Hippocampal formation (tissue), 2 donors: ENCODE measurements around the gene MIGA2.

Source experiments
- DNase-seq, 2 donors: peaks; one replicate each; lab custom pipeline; 2025; lab: John Stamatoyannopoulos, UW

Gene MIGA2

DNA sequence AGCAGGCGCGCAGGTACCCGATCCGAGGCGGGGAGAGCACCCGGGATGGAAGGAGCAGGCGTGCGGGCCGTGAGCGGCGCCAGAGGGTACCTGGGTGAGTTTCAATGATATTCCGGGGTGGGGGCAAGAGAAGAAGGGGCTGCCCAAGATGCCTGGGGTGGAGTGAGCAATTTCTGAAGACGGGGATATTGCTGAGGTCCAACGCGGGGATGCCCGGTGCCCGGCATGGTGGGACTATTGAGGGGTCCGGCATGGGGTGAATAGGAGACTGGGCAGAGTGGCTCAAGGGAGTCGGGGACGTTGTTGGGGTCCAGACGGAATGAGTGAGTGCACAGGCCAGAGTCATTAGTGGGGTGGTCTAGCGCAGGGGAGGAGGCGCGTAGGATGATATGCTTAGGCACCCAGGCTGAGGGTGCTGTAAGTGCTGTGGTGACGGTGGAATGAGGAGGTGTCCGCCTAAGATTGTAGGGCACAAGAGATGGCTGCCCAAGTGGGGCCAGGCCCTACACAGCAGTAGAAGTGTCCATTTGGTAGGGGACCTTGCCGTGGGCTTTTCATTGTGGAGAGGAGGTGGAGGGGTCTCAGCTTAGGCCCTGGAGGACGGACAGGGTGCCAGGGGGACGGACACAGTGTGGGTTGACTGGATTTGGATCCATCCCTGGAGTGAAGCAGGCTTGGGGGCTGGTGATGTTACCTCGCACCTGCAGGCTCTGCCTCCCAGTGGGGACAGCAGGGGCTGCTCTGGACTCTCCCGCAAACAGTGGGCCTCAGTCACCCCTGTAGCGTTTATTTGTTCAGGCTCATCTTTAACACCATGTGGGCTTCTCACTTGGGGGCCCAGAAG lies 719 bp downstream of the MIGA2 start:
- no peak for DNase-seq

DNA sequence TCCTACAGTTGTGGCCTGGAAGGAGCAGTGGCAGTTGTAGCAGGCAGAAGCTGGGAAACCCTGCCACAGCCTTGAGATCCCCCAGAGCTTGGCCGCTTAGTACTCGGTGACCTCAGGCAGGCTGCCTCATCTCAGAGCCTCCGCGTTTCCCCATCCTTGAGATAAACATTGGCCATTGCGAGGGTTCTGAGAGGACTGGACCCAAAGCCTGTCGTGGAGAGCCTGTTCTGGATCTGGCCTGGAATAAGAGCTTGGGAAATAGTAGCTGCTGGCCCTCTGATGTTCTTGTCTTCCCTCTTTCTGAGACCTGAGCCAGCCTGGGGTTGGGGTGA lies 1.3 kb downstream of the MIGA2 start:
- no peak for DNase-seq

DNA sequence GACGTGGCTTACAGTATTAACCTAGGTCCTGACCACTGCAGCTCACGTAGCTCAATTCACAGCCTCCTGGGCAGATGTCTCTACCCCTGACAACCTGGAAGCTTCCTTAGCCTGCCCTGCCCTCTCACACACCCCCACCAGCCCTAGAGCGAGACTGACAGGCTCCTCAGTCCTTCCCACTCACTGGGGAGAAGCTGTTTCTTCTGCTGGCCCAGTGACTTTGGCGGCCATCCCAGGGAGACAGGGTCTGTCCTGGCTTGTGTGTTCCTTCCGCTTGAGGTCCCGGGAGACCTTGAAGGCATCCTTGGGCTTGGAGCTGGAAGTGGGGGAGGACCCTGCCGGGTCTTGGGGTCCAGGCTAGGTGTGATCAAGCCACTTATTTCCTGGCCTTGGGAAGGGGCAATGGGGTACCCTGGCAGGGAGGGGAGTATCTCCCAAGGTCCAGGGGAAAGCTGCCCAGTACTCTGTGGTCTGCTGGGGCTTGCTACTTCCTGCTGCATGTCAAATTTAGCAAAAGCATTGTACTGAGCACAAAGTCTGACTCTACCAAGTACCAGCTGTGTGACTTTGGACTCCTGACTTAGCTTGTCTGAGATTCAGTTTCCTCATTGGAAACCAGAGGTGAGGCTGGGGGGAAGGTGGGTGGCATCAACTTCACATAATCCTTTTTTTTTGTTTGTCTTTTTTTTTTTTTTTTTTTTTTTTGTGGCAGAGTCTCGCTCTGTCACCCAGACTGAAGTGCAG lies 1.9 kb downstream of the MIGA2 start:
- DNase-seq, result no peak

DNA sequence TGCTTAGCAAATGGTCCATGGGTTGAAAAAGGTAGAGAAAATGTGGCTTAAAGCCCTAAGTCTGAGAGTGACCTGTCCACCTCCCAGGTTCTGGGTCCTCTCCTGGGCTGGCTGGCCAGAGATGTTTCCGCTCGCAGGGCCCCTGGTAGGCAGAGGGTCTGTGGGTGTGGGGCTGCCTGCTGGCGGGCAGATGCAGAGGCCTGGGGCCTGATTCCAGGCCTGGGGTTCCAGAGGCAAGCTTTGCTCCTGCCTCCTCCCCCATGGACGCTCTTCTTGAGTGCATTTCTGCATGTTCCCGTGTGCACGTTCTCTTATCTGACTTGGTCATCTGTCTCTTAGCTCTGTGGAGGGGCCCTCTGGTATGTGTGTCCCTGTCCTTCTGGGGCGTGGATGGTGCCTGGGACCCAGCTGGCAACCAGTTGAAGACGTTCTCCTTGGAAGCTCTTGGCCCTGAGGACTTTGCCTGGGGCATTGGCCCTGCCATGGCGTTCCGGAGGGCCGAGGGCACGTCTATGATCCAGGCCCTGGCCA lies 3.8 kb downstream of the MIGA2 start:
- DNase-seq, result no peak

DNA sequence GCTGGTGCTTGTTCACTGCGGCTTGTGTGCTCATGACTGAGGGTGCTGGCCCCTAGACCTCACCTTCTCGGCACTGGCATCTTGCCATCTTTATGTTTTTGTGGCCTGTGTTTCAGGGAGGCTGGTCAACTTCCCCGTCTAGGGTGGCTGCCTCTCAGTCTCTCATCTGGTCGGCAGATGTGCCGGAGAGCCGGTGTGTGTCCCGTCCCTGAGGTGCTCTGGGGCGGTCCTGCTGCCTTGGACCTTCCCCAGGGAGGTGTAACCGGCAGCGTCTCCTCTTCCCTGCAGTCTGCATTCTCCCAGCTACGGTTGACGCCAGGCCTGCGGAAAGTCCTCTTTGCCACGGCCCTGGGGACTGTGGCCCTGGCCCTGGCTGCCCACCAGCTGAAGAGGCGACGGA lies 5.6 kb downstream of the MIGA2 start:
- DNase-seq, result no peak

DNA sequence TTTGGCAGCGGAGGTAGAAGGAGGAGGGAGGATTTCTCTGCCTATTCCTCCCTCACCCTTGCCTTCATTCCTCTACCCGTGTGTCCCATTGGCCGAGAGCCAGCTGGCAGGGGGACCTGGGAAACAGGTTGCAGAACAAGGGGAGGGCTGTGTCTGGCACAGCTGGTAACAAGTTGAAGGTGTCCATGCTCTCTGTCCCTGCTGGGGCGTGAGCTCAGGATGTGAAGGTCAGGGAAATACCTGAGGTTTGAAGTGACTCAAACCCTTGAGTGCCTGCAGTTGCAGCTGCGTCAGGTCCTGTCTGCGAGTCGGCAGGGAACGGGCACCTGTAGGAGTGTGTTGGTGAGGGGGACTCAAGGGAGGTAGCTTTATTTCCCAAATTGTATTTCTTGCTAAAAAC lies 16.2 kb downstream of the MIGA2 start:
- DNase-seq, result no peak

DNA sequence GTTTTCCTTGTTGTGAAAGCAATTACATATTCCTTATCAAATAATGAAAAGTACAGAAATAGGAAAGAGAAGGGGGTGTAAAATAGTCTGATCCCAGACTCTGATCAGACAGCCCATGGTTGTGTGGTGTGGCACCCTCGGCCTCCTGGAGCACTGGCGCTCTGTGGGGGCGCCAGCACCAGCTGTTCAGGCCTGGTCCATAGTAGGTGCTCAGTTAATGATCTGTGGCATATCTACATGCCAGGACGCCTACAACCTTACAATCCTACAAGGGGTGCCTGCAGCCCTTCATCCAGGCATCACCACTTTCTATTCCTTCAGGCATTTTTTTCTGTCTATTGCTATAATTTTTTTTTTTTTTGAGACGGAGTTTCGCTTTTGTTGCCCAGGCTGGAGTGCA lies 16.6 kb downstream of the MIGA2 start:
- DNase-seq, result no peak

DNA sequence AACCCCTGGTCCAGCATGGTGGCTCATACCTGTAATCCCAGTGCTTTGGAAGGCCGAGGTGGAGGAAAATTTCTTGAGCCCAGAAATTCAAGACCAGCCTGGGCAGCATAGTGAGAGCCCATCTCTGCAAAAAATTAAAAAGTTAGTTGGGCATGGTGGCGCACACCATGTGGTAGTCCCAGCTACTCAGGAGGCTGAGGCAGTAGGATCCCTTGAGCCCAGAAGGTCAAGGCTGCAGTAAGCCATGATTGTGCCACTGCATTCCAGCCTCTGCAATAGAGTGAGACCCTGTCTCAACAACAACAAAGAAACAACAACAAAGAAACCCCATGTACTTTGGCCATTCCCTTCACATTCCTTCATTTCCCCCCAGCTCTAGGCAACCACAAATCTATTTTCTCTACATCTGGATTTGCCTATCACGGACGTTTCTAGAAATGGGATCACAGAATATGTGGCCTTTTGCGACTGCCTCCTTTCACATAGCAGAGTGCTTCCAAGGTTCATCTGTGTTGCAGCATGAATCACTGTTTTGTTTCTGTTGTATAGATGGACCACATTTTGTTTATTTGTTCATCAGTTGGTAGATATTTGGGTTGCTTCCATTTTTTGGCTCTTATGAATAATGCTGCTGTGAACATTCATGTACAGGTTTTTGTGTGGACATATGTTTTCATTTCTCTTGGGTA lies 17.9 kb downstream of the MIGA2 start:
- DNase-seq, result no peak

DNA sequence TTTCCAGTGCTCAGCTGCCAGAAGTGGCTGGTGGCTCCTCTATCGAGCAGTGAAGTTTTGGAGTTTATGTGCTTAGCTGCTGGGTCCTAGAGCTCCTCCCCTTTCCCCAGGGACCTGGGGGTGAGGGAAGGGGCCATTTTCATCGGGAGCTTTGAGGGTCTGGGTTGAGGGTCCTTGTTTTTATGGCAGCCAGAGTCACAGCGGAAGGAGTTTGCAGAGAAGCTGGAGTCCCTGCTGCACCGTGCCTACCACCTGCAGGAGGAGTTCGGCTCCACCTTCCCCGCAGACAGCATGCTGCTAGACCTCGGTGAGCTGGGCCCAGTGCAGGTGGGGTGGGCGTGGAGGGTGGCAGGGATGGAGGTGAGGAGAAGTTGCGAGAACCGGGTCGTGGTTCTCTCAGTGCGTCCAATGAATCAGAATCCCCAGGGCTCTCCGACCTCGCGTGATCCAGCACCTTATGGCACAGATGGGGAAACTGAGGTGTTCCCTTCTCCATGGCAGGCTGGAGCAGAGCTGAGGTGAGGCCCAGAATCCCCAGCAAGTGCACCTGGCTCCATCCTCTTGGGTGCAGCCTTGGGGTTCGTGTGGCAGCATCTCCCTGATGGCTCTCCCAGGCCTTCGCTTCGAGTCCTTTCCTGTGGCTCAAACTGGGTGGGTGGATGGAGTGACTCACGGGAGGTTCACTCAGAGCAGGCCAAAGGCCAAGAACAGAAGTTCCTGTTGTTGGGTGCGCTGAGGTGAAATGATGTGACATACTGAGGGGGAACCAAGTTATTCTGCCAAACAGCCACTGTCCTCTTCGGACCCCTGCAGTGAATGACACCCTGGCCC lies 22.8 kb downstream of the MIGA2 start:
- no peak for DNase-seq

DNA sequence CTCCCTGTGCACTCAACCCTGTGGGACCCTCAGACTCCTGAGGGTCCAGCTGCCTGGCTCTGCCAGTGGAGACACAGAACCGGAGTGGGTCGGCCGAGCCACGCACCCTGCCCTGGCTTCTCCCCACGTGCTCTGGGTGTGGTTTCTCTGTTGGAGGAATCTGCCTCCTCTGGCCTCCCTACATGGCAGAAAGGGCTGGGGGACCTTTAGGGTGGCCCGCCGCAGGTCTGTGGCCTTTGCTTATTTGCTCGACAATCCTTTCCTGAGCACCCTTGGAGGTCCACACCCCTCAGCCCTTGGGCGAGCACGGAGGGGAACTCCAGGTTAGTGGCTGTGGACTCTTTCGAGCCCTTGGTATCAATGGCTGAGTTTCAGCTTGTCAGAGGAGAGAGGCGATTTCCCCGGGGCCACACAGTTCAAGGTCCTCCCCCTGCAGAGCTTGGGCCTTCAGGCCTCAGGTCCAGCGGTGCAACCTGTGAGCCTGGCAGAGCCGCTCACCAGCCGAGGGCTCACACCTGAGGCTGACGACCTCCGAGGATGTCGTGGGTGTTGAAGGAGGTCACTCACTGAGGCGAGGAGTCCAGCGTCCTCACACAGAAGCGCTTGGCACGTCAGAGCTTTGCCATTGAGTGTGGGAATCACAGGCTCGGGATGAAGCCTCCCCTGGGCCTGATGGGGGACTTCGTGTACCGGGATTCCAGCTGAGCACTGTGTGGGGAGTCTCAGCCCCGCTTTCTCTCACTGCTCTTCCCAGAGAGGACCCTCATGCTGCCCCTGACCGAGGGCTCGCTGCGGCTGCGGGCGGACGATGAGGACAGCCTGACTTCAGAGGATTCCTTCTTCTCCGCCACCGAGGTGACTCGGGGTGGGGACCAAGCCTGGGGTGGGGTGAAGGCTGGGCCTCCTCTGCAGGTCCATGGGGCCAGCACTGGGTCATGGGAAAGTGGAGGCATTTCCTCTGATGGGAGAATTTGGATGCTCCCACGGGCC lies 23.7 kb downstream of the MIGA2 start:
- DNase-seq, result no peak

DNA sequence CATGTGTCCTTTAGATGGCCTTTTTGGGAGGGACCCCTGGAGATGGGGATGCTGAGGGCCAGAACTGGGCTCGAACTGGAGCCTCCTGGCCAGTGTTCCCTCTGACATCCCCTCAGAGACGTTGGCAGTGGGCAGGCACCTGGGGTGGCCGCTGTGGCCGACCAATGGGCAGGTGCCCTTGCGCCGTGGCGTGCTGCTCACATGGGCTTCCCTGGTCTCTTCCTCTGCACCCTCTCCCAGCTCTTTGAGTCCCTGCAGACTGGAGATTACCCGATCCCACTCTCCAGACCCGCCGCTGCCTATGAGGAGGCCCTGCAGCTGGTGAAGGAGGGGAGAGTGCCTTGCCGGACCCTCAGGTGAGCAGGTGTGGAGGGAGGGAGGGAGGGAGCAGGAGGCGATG lies 24.6 kb downstream of the MIGA2 start:
- no peak for DNase-seq

DNA sequence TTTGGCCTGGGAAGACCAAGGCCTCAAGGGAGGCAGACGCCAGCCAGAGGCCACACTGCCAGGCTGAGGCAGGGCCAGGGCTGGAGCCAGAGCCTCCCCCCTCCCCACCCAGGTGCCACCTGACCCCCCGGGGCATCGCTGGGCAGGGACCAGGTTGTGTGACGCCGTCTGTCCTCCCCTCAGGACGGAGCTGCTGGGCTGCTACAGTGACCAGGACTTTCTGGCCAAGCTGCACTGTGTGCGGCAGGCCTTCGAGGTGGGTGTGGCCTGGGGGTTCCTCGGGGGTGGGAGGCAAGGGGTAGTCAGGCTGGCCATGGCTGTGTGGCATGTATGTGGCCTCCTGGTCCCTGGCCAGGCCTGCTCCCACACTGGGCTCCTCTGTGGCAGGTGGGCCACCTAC lies 26.6 kb downstream of the MIGA2 start:
- DNase-seq, result no peak

DNA sequence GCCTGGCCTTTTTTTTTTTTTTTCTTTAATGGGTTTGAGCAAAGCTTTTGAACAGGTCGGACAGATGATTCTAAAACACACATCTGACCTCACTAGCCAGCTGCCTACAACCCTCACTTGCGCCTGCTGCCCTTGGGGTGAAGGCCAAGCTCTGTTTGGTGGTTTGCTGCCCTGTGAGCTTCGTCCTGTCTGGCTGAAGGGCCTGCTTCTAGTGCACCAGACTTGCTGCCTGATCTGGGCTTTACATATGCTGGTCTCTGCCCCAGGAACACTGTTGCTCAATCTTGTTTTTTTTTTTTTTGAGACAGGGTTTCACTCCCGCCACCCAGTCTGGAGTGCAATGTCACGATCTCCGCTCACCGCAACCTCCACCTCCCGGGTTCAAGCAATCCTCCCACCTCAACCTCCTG lies 28.1 kb downstream of the MIGA2 start:
- DNase-seq, result no peak

DNA sequence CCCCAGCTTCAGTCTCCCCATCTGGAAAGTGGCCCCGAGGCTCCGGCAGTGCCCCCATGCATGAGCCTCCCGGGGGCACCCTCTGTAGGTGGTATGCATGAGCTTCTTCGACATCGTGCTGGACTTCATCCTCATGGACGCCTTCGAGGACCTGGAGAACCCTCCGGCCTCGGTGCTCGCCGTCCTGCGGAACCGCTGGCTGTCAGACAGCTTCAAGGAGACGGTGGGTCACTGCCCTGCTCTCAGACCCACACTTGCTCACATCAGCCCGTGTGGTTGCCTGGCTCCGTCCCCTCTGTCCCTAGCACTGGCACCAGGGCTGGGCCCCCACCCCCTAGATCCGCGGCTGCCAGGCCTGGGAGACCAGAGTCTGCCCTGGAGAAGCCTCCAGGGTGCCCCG lies 31.7 kb downstream of the MIGA2 start:
- DNase-seq, result no peak

DNA sequence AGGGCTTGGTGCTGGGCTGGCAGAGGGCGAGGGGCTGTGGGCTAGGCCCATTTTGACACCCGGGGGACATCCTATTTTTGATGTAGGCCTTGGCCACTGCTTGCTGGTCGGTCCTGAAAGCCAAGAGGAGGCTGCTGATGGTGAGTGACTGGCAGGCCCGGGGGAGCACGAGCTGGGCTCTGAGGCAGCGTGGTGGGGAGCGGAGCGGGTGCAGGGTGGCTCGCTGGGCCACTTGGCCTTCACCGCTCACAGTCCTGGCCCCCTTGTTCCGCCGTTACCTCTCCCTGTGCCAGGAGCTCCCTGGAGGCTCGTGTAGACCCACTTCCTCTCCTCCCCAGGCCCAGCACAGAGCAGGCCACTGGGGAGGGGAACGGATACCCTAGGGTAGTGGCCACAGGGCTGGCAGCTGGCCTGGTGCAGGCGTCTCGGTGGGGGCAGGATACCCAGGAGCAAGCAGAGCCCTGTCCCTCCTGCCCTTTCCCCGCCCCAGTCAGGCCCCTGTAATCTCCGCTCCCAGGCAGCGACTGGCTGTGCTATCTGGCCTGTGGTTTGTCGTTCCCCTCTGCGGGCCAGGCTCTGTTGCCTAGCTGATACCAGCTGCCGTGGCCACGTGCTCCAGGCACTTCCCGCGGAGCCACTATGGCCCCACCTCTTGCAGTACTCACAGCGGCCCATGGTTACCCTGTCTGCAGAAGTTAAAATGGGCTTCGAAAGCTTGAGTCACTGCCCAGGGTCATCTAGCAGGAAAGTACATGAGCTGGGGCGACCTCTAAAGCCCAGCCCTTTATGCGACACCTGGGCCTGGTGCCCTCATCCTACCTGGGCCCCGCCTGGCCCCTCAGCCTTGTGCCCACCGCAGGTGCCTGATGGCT lies 32.8 kb downstream of the MIGA2 start:
- peak; percentile 0 to 59 for DNase-seq

DNA sequence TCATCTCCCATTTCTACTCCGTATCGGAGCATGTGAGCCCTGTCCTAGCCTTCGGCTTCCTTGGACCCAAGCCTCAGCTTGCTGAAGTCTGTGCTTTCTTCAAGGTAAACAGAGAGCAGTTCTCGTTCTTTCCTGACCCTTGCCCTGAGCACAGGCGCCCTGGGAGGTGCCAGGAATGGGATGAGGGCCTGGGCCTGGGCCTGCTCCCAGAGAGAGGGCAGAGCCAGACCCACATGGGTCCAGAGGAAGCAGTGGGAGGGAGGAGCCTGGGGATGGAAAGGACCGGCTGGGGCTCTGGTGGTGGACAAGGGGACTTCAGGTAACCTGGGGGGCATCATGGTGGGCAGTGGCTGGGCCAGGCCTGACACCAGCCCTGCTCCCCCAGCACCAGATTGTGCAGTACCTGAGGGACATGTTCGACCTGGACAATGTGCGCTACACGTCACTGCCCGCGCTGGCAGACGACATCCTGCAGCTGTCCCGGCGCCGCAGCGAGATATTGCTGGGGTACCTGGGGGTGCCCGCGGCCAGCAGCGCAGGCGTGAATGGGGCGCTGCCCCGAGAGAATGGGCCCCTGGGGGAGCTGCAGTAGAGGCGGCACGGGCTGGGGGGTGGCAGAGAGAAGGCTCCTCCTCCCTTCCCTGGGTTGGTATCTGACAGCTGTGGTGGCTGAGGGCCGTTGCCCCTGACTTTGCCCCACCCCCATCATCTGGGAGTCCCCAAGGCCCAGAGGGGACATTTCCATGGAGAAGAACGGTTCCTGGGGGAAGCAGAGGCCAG lies 33.6 kb downstream of the MIGA2 start:
- DNase-seq, result no peak

DNA sequence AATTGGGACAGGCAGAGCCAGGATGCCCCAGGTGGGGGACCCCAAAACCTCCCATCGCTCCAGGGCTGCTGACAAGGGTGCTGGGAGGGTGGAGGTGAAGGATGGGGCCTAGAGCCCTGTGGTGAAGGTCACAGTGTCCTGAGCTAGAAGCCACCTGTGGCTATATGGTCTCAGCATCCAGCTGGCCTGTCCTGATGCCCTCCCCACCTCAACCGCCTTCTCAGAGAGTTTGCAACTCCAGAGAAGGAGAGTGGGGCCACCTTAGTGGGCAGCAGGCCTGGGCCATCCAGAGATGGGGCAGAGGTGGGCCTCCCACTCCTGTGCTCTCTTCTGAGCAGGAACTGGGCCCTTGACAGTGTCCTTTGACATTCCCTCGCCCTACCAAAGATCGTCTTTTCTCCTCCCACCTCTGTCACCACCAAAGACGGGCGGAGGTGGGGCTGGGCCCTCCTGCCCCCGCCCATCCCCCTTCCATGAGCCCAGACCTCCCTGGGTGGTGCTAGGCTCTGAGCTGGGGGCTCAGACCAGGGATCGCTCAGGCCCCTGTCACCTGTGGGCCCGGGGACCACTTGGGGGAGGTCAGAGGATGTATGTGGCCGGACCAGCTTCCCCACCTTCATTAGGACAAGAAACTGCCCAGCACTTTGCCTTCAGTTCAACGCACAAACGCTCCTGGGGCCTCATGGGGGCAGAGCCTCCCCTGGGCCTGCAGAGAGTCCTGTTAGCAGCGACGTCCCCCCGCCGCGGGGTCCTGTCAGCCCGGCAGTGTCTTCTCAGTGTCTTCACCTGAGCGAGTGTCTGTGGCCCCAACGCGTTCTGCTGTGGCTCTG lies 34.5 kb downstream of the MIGA2 start:
- DNase-seq, result no peak
